ENCODE results near the gene MYT1.

GRCh38 chr20:64158346-64159285 is 5.6 kb upstream of the MYT1 start:
- TF ChIP-seq CTCF (IDR thresholded peaks at IDR 0.05), result no peak
- TF ChIP-seq POLR2A (IDR thresholded peaks at IDR 0.05), result no peak
